GM19240 (cell line): Measurements from ENCODE around the gene EXOC3L4.

Experiments
- DNase-seq: peaks from one replicate; pipeline ENCODE4 v3.0.0; 2011; ENCODE audit warnings: low spot score; ENCODE audit not compliant: insufficient read length

EXOC3L4 gene

DNA sequence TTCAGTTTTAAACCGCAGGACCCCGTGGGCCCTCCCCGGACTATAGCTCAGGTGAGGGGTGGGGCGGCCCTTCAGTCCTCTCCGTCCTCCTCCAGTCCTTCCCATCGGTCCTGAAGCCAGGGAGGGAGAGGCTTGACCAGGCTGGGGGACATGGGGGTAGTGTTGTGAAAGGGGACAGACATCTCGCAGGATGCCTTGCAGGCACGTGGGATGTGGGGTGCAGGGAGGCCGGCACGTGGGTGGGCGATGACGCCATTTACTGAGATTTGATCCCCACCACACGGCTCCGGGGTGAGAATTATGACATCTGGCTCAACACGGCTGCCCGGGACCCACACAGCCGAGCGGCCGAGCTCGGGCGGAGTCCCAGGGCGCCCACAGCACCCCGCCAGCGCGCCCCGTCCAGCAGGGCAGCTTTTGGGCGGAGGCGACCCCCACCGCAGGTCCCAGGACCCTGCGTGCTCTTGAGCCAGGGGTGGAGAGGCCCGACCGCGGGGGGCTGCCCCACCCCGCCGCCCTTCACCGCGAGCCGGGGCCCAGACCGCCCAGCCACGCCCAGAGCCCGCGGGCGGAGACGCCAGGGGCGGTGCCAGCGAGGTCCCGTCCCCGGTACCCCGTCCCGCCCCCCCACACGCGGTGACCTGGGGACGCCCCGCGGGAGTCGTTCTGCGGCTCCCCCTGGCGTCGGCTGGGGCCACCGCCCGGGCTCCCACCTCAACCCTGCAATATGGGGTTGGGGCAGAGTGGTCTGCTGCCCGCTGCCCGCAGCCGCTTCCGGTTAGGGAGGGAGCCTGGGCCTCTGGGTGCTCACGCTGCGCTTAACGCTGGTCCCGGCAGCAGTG, 3.3 kb upstream of the EXOC3L4 start:
- peak; percentile 91 for DNase-seq

DNA sequence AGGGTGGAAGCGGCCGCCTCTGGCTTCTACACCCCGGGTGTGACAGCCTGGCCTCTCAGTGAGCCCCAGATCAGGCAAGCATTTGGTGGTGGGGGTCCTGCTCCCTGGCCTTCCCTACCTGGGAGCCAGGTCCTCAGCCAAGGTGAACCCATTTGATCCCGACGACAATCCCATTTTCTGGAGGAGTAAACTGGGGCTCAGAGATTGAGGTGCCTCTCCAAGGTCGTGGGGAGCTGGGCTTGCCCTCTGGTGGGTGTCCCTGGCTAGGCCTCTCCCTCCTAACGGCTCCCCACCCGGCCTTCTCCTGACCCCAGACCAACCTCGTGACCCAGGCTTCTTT, 2.7 kb upstream of the EXOC3L4 start:
- DNase-seq: no peak

DNA sequence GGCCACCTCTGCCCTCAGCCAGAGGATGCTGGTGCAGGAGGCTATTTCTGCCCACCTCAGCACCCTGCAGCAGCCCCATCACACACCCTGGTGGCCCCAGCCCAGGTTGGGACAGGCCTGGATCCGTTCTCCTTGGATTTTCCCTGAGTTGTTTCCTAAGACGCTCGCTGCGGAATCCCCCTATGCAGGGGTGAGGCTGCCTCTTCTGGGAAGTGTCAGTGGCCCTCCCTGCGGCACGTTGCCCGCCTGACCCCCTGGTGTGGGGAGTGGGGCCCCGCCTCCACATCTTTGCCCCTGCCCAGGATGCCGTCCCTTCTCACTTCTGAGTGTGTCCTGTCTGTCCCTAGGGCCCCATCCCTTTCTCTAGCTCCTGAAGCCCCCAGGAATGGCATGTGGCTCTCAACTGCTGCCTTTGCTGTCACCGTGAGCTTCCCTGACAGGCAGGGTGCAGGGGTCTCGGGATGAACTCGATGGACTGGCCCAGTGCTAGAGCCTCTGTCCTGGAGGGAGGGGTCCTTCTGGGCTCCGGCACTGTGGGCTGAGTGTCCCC, 594 bp upstream of the EXOC3L4 start:
- DNase-seq: no peak

DNA sequence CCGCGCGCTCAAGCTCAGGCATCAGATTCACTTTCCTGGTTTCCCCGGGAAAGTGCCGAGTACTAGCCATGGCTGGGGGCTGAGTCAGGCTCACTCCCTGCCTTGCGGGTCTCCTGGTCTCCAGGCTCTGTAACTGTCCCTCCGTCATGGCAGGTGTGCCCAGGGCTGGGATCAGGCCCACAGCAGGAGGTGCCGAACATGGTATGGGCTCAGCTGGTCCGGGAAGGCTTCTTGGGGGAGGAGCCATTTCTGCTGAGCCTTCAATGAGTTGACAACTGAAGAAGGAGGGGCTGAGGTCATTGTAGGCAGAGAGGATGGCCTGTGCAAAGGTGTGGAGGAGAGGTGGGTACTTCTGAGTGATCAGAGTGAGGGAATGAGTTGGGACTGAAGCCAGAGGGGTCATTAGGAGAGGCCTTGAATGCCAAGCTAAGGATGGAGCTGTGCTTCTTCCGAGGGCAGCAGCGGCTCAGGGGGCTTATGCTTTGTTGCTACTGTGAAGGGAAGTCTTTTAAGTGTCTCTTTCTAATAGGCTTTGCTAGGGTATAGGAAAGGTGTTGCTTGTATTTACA, 769 bp downstream of the EXOC3L4 start:
- DNase-seq: no peak

DNA sequence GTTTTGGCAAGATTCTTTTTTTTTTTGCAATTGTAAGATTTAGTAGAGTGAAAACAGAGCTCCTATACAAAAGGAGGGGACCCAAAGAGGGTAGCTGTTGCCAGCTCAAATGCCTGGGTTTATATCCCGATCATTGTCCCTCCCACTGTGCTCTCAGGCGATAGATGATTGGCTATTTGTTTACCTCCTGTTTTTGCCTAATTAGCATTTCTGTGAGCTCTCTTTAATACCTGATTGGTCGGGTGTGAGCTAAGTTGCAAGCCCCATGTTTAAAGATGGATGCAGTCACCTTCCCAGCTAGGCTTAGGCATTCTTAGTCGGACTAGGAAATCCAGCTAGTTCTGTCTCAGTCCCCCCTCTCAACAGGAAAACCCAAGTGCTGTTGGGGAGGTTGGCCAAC, 1.9 kb downstream of the EXOC3L4 start:
- DNase-seq: no peak

DNA sequence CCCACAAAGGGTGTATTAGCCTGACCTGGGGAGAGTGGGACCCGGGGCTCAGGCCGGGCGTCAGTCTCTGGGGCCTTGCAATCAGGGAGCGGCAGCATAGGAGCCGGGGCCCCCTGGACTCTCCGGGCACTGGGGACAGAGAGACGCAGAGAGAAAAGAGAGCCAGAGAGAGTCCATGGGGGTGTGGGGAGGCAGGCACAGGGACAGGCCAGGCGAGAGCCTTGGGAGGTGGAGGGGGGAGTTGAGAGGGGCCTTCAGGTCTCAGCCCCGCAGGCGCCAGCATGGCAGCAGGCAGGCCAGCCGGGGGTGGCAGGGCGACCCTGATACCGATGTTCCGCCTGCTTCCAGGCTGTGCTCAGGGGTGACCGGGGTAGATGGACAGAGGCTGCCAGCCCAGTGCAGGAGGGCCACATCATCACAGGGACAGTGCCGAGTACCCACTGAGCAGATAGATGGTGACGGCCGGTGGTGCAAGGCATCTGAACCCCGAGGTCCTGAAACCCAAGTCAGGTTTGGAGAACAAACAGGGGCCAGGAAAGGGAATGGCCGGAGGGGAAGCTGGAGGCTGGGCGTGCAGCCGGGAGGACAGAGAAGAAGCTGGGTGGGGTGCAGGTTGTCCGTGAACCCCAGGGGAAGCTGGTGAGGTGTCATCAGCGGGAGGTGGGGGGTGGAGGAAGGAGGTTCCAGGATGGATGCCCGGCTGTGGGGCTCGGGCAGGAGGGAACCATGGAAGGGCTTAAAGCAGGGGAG, 2.9 kb downstream of the EXOC3L4 start:
- no peak for DNase-seq

DNA sequence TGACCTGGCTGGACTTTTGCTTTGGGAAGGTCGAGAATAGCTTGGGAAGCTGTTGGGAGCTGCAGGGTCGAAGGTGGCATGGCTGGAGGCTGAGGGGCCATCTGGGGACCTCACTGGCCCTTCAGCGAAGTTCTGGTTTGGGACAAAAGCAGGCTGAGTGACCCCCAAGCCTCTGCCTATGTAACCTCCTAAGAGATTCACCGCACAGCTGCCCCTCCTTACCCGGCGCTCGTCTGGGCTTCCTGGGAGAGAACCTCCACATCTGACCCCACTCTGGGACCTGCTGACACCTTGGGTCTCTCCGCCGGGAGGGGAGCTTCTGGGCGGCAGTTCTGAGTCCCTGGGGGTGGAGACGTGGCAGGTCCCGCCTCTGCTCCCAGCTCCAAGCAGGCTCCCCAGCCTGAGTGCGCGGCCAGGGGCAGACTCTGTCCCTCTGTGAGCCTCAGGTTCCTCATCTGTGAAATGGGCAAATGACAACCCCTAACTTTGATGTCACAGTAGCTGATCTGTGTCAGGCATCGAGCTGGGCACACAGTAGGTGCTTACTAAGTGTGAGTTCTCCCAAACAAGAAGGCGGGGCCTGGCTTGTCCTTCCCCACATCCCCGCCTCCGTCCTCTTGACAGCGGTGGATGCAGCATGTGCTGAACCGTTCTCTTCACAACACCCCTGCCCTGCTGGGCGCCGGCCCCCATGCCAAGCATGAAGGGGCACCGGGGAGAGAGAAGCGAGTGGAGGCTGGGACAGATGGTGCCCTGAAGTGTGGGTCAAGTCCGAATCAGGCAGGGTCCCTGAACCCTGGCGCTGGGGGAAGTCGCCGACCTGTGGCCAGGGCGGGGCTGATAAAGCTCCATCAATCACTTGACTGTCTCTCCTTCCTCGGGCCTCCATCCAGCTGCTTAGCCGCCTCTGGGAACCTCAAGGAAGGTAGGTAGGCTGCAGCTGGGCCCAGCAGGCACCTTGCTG, 3.8 kb downstream of the EXOC3L4 start:
- DNase-seq: no peak

DNA sequence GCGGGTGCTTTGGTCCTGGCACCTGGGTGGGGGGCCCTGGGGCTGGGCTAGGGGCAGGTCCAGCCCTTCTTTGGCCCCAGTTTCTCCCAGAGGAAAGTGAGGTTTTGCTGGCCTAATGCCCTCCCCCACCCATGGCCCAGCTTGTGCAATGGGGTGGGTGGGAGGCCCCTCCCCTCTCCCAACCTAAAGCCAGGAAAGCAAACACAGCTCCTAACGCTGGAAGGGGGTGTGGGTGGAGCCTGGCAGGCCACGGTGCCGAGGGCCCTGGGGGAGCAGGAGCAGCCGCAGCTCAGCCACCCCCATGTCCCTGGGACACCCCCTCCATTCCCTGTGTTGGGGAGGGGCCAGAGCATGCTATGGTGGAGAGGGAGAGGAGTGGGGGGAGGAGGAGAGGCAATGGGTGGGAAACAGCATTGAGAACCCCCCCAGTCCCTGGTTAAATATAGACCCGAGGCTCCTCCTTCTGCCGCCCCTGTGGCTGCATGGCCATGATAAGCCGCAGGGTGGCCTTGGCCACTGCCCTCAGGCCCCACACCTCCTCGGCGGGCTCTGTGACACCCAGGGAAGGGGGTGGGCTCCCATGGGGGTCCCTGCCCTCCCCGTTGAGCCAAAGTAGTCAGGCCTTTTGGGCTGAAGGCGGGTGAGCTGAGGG, 4.7 kb downstream of the EXOC3L4 start:
- no peak for DNase-seq

DNA sequence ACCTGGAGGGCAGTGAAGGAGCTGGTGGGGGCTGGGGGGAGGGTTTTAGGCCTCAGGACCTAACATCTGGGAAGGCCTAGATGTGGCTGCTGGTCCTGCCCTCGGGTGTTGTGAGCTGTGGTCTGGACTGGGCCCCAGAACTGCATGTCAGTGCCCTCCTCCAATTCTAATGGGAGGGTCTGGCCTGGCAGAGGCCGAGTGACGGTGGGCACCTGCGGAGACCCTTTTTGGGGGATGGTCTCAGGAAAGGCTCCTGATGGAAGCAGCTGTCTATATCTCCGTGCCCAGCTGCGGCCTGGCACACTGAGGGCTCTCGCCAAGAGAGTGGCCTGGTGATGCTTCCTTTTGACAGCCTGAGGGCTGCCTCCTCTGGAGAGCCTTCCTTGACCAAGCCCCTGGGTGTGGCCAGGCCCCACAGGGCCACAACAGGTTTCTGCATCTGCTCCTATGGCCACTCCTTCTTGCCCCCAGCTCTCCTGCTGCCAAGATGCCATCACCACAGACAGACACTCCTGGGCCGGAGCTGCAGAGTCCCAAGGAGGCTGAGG, 5.3 kb downstream of the EXOC3L4 start:
- DNase-seq: no peak

DNA sequence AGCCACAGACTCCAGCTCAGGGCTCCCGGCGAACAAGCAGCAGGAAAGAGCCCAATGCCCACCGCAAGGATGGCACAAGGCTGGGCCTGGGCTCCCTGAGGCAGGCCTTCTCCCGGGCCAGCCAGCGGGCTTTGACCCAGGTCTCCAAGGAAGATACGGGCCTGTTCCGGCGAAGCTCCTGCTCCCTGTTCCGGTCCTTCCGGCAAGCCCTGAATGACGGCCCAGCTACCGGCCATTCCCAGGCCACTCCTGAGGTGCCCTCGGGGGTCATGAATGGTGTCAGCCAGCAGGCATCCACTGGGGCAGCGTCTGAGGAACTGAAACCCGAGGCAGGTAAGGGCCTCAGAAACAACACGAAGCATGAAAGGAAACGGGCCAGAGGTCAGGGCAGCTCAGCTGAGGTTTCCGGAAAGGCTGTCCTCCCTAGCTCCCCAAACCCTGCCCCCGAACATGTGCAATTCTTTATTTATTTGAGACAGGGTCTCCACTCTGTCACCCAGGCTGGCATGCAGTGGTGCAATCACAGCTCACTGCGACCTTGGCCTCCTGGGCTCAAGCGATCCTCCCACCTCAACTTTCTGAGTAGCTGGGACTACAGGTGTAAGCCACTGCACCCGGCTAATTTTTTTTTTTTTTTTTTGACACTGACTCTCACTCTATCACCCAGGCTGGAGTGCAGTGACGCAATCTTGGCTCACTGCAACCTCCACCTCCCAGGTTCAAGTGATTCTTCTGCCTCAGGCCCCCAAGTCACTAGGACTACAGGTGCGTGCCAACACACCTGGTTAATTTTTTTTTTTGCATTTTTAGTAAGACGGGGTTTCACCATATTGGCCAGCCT, 6.0 kb downstream of the EXOC3L4 start:
- no peak for DNase-seq

DNA sequence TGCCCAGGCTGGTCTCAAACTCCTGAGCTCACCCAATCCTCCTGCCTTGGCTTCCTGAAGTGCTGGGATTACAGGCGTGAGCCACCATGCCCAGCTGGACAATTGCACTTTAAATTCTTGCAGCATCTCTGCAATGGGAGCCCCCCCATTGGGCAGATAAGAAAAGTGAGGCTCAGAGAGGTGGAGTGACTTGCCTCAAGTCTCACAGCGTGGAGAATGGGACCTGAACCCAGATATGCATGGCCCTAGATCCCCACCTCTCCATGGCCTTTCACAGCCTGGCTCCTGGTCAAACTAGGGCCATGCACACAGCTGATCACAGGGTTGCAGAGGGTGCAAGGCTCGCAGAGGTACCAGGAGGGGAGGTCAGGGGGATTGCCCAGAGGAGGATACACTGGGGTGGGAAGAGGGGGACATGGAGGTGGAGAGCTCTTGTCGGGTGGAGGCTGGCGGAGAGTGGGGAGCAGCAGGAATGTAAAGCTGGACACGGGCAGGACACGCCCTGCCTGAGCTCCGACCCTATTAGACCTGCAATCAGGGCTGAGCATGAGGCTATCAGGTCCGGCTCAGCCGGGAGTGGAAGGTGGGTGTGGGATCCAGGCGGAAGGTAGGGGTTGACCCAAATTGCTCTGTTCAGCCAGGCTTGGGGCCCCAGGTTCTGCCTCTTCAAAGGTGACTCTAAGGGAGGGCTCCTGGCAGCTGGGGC, 6.9 kb downstream of the EXOC3L4 start:
- DNase-seq: no peak

DNA sequence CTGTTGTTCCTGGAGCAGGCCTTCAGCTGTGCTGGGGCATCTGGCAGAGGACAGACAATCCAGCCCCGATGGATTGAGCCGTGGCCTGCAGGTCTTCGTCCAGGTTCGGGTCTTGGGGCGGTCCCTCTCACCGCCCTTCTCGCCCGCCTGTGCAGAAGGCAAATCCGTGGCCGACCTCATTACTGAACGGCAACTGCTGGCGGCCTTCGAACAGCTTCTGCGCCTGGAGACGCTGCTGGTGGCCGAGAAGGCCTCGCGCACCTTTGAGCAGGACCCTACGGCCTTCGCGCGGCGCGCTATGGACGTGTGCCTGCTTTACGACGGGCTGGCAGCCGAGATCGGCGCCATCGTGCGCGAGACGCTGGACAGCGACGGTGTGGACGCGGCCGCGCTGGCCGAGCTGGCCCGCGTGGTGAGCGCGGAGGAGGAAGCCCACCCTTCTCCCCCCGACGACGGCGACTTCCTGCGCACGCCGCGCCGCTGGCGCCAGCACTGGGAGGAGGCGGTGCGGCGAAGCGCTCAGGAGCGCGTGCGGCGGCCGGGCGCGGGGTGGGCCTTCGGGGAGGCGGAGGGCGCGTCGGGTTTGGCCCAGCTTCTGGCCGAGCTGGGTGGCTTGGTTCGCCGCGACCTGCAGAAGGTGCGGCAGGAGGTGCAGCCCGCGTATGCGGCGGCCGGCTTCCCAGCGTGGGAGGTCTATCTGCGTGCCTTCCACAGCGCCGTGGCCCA, 7.6 kb downstream of the EXOC3L4 start:
- no peak for DNase-seq

DNA sequence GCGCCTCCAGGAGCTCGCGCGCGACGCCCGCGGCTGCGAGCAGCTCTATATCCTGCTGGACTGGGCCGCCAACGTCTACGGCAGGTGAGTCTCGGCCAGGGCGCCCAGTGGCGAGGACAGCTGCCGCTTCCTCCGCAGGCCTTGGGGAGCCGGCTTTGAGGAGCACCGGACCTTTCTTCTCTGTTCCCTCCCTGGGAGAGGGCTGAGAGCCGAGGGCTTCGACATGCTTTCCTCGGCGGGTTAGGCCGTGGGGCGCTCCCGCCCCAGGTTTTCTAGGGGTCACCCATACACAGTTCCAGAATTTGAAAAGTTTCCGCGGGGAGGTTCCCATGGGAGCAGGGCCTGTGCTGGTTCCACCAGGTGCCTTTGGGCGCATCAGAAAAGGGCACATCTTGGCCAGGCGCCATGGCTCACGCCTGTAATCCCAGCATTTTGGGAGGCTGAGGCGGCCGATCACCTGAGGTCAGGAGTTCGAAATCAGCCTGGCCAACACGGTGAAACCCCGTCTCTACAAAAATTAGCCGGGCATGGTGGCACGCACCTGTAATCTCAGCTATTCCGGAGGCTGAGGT, 8.2 kb downstream of the EXOC3L4 start:
- no peak for DNase-seq

DNA sequence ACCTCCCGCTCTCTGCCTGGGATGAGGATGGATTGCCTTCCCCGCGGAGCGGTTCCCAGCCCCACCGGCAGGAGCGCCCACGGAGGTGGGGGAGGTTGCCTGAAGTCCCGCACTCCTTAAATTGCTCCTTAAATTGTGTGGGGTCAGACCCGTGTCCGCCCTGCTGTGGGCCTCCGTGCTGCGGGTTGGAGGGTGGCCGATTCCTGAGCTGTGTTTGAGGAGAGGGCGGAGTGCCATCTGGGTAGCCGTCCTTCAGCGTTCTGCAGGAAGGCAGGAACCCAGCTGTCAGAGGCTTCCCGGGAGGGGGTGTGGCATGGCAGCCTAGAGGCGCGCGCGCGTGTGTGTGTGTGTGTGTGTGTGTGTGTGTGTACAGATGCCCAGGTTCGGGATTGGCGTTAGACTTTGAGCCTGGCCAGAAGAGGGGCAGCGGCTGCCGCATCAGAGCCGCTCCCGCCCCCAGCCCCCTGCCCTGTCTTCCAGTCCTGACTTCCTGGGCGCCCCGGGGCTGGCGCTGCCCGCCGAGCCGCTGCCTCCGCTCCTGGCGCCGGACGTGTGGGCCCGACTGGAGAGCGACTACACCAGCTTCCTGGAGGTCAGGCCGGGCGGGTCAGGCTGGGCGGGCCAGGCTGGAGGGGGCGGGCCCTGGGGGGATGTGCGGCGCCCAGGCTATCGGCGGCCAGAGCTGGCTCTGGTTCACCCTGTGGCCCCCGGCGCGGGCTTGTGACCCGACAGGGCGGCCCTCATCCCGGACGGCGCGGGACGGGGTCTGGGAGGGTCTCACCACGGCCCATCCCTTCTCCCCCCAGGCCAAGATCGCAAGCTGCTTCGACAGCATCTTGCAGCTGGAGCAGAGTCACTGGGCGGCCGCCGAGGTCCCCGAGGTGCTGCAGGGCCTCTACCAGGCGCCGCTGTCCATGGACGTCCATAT, 9.2 kb downstream of the EXOC3L4 start:
- DNase-seq: no peak

DNA sequence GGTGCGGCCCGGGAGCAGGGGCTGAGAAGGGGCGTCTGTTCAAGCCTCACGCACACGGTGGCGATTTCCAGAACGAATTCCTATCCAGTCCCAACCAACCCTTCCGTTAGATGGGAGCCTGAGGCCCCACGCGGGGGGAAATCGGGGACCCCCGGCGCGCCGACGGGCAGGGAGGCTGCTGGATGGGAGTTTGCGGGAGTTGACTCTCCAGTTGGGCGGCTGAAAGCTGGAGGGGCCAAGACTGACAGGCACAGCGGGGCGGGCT, 9.8 kb downstream of the EXOC3L4 start:
- no peak for DNase-seq

DNA sequence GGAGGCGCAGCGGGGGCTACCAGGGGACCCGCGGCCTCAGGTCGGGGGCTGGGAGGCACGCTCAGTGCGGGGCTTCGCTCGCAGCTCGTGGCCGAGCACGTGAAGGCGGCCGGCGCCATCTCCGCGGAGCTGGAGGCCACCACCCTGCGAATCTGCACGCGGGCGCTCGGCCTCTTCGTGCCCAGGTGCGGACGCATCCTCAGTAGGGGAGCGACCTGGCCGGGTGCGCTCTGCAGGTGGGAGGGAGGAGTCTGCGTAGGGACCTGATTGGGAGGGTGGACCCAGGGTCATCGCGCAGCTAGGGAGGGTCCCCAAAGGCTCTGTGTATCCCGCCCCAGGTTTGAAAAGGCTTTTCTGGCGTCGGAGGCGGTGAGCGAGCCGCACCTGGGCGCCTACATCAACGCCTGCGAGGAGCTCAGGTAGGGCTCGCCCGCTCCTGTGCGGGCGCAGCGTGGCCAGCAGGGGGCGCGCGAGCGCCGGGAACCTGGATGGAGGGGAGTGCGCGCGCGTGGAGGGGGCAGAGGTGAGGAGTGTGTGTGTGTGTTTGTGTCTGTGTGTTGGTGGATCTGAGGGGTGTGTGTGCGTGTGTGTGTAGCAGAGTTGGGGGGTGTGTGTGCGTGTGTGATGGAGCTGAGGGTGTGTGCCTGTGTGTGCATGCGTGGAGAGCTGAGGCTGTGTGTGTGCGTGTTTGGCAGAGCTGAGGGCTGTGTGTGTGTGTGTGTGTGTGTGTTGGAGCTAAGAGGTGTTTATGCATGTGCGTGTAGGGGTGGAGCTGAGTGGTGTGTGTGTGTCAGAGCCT, 10.3 kb downstream of the EXOC3L4 start:
- DNase-seq: peak; percentile 85
